Body of pancreas (tissue), 4 donors: Measurements from ENCODE around the gene TSEN2.

Source experiments
- CTCF ChIP-seq, 7 experiments: fragments of 450-650 bp in 4 of 7; fragments of 200-600 bp in 3 of 7; sonication (generic) in 3 of 7; IDR thresholded peaks; one replicate each; pipeline ENCODE4 v1.5.1; 2016 to 2019; ENCODE audit warnings: antibody characterized with exemption in 7 of 7
- POLR2A ChIP-seq, 3 donors: fragments of 450-650 bp; IDR thresholded peaks; one replicate each; pipeline ENCODE4 v1.6.1; 2016; ENCODE audit warnings: antibody characterized with exemption in 3 of 3, mild to moderate bottlenecking in 2 of 3

- no peak for TF ChIP-seq CTCF (IDR thresholded peaks at IDR 0.05)
- TF ChIP-seq POLR2A (IDR thresholded peaks at IDR 0.05): no peak
These were observed 38.6 kb upstream of the TSEN2 start for GRCh38 chr3:12445523-12446240.
